K562 (cell line): ENCODE measurements around the gene KRAS. TPM values are rescaled to one million over a fixed set of nuclear protein-coding genes. Genes with fewer than 3 reads are reported as not detected.

Source experiments
- ATF7 ChIP-seq: fragments of 450-650 bp; IDR thresholded peaks from 2 replicates; pipeline ENCODE4 v1.7.1; 2014; ENCODE audit warnings: mild to moderate bottlenecking, moderate library complexity
- CAMTA2 ChIP-seq: fragments of 250-450 bp; sonication (Bioruptor Pico); conservative IDR thresholded peaks from 2 replicates; pipeline ENCODE4 v1.5.1; 2022
- CC2D1A ChIP-seq: fragments of 450-650 bp; IDR thresholded peaks from 2 replicates; pipeline ENCODE4 v1.6.1; 2017; ENCODE audit warnings: mild to moderate bottlenecking
- COPS2 ChIP-seq: fragments of 450-650 bp; conservative IDR thresholded peaks from 2 replicates; pipeline ENCODE4 v1.6.1; 2016; ENCODE audit warnings: mild to moderate bottlenecking, moderate library complexity
- E2F4 ChIP-seq: sonication (generic); formaldehyde crosslinking; IDR thresholded peaks from 2 replicates; pipeline ENCODE4 v1.8.0; 2022; ENCODE audit warnings: mild to moderate bottlenecking, low read depth, missing genetic modification reagents
- FOXP4 ChIP-seq: sonication (generic); formaldehyde crosslinking; IDR thresholded peaks from 2 replicates; pipeline ENCODE4 v1.8.0; 2022; ENCODE audit warnings: mild to moderate bottlenecking, missing genetic modification reagents, borderline replicate concordance
- HDAC6 ChIP-seq: IDR thresholded peaks from 2 replicates; pipeline ENCODE4 v1.6.1; 2012; ENCODE audit warnings: low read depth, mild to moderate bottlenecking, control low read depth, inconsistent platforms, low read length, moderate library complexity
- HMBOX1 ChIP-seq: sonication (generic); IDR thresholded peaks from 2 replicates; pipeline ENCODE4 v1.6.1; 2016
- JUND ChIP-seq, 2 experiments: IDR thresholded peaks; 2 replicates in 1 of 2; 3 replicates in 1 of 2; pipeline ENCODE4 v1.6.1; 2011; ENCODE audit warnings: borderline replicate concordance in 2 of 2, low read depth in 2 of 2, low read length in 2 of 2, improper control_type of control experiment in 1 of 2, missing biosample characterization in 1 of 2, missing genetic modification characterization in 1 of 2, missing genetic modification reagents in 1 of 2
- KLF10 ChIP-seq: fragments of 250-450 bp; sonication (Bioruptor Pico); IDR thresholded peaks from 2 replicates; pipeline ENCODE4 v1.6.1; 2021; ENCODE audit warnings: matching md5 sums
- MEF2D ChIP-seq: conservative IDR thresholded peaks from 2 replicates; pipeline ENCODE4 v1.6.1; 2016; ENCODE audit warnings: low read depth, missing genetic modification characterization, missing compliant biosample characterization
- PATZ1 ChIP-seq: fragments of 250-450 bp; sonication (Bioruptor Pico); IDR thresholded peaks from 2 replicates; pipeline ENCODE4 v1.5.0; 2020; ENCODE audit warnings: mild to moderate bottlenecking, borderline replicate concordance
- PRMT5 ChIP-seq: sonication (generic); formaldehyde crosslinking; IDR thresholded peaks from 2 replicates; pipeline ENCODE4 v1.5.0; 2020; ENCODE audit warnings: missing genetic modification reagents
- RNF2 ChIP-seq: sonication (generic); IDR thresholded peaks from 2 replicates; pipeline ENCODE4 v1.6.1; 2016
- SMARCB1 ChIP-seq: IDR thresholded peaks from 2 replicates; pipeline ENCODE4 v1.6.1; 2011; ENCODE audit warnings: improper control_type of control experiment, low read depth; ENCODE audit not compliant: insufficient read length
- SRF ChIP-seq, 2 experiments: fragments of 250-450, 450-650 bp in 1 of 2; sonication (Bioruptor Pico) in 1 of 2; sonication (generic) in 1 of 2; formaldehyde crosslinking; IDR thresholded peaks; 2 replicates each; pipeline versions ENCODE4 v1.5.0 to v1.5.1; 2020 to 2022; ENCODE audit warnings: mild to moderate bottlenecking in 1 of 2, missing genetic modification reagents in 1 of 2
- TAL1 ChIP-seq: fragments of 450-650 bp; IDR thresholded peaks from 2 replicates; pipeline ENCODE4 v1.6.1; 2016; ENCODE audit warnings: mild to moderate bottlenecking
- ZBTB33 ChIP-seq: sonication (generic); formaldehyde crosslinking; IDR thresholded peaks from 2 replicates; pipeline ENCODE4 v1.8.1; 2023; ENCODE audit warnings: mild to moderate bottlenecking, missing genetic modification reagents
- polyA plus RNA-seq, 8 experiments: library from polyadenylated mRNA; depleted of rRNA in 4 of 8; stranded (reverse) in 5 of 8; unstranded in 3 of 8; fragments of >200 nt; fragmentation: Nextera tagmentation in 2 of 8; fragmentation: Illumina TruSeq in 1 of 8; extraction: Ambion mirVana in 2 of 8; extraction: Trizol in 1 of 8; gene quantifications; 2 replicates each; pipeline versions ENCODE4 v1.2.1 to v1.2.3, GENCODE V29; 2011 to 2014; ENCODE audit warnings: inconsistent platforms in 1 of 8, missing spikeins in 1 of 8
- total RNA-seq, 7 experiments: library from RNA; depleted of rRNA in 6 of 7; stranded (reverse); fragments of >200 nt in 6 of 7; fragmentation: Illumina TruSeq in 2 of 7; extraction: Trizol in 2 of 7; gene quantifications; 2 replicates each; pipeline versions ENCODE4 v1.2.1 to v1.2.3, GENCODE V29; 2011 to 2021; ENCODE audit warnings: low replicate concordance in 1 of 7

The KRAS gene
- total and polyA plus RNA-seq, 9 of the 15 experiments (the other 6 are each of a cell fraction or from before 2014, with no cell fraction given) = 7.2 to 21.2 (median 12.7) TPM

GRCh38 chr12:25250744-25251730 lies at the start of gene KRAS (continued):
- TF ChIP-seq PATZ1 (no peak), HMBOX1 (no peak), SRF (CRISPR knock-in tag; IDR thresholded peaks at IDR 0.05) (no peak), CC2D1A (no peak), TAL1 (no peak; the same call in 1 of the 2 replicates), ATF7 (peak; percentile 53), JUND (IDR thresholded peaks at IDR 0.05; ENCODE audit: borderline replicate concordance, low read depth, low read length) (peak; percentile 61), JUND (tag; IDR thresholded peaks at IDR 0.05; ENCODE audit: borderline replicate concordance, low read depth, low read length) (no peak; the same call in 2 of the 3 replicates), KLF10 (CRISPR knock-in tag) (no peak), MEF2D (tag) (no peak), CAMTA2 (CRISPR knock-in tag) (no peak), COPS2 (no peak), PRMT5 (CRISPR knock-in tag) (no peak), ZBTB33 (0 out of 2 replicates have a peak, but pooled peaks have one; percentile 54), FOXP4 (CRISPR knock-in tag) (peak; percentile 15; the same call in 1 of the 2 replicates), SMARCB1 (no peak), E2F4 (CRISPR knock-in tag) (no peak), RNF2 (peak; percentile 42; the same call in 1 of the 2 replicates), HDAC6 (no peak)
